HG02798 (cell line): Measurements from ENCODE around the gene BAIAP2.
"Not testable (repeated sequence)": the region's sequence is repeated elsewhere in the genome, so short reads cannot be mapped to it uniquely, and the experiment has no call there.

Experiments used
- ATAC-seq: cut with Tn5 transposase; IDR thresholded peaks from one replicate; pipeline ENCODE4 v1.9.1; 2021; ENCODE audit warnings: mild to moderate bottlenecking; ENCODE audit not compliant: unreplicated experiment, poor library complexity

BAIAP2 gene

DNA sequence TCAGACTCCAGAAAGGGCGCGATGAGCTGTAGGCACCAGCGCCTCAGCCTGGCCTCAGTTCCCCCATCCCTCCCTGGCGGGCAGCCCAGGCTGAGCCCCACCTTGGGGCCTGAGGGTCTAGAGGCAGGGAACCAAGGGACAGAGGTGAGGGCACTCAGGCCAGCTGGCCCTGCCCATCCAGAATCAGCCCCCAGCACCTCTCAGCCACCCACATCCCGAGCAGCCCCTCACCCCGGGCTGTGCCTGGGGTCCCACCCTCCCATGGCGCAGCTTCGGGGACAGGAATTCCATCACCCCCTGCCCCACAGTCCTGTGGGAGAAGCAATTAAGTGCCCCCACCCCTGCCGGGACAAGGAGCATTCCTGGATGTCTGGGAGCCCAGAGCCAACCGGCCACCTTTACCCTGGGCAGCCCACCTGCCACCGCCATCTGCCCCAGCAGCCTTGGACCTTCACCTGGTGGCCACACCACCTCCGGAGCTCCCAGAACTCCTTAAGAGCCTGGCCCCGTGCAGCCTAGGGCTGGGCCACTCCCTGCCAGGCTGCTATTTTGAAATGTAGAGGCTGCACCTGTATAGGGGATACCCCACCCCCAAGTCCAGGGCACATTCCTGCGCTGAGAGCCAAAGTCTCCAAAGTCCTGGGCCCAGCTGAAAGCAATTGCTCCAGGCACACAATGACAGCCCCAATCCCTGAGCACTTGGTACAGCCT lies 96.7 kb downstream of the BAIAP2 start:
- no peak for ATAC-seq

DNA sequence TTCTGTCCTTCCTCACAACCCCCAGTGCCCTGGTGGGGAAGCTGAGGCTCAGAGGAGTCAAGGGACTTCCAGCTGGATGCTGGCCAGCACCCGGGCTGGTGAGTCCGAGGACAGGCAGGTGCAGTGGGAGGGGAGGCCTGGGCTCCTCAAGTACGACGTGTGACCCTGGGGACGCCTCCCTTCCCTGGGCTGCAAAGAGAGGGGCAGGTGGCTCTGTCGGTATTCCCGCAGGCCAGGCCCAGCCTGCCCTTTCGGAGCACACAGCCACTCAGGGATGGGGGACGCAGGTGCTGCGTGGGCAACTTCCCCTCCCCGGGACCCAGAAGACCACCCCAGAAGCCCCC lies 97.2 kb downstream of the BAIAP2 start:
- no peak for ATAC-seq

DNA sequence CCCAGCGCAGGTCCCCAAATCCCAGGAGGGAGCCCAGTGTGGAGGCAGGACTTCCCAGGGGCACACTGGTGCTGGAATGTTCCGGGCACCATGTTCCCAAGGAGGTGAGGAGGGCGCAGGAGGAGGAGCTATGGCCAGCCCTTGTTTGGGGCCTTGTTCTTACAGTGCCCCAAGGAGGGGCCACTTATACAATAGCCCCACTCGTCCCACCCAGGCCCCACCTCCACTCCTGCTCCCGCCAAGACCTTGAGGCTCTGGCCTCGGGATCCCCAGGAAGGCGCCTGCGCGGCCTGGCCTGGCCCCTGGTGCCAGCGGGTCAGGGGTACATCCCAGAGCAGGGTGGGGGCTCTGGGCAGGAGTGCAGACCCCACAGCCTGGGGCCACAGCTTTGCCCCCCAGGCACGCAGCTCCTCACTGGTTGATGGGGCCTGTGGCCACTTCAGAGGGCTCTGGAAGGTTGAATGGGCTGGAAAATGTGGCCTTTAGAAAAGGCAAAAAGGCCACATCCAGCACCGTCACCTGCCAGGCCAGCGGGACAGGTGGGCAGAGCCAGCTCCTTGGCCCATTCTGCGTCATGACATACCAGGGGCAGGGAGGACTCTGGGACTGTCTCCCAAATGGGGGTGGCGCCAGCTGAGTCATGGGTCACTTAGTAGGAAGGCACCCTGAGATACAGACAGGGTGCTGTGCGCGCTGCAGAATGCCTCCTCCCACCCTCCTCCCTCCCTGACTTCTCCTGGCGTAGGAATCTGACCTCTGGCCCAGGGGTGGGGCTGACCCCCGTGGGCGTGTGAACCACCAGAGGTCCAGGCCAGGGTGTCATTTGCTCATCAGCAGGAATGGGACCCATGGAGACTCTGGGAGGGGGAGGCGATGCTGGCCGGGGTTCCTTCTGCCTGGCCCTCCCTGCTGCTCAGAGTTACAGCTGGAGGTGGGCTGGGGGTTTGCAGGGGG lies 98.1 kb downstream of the BAIAP2 start:
- no peak for ATAC-seq

DNA sequence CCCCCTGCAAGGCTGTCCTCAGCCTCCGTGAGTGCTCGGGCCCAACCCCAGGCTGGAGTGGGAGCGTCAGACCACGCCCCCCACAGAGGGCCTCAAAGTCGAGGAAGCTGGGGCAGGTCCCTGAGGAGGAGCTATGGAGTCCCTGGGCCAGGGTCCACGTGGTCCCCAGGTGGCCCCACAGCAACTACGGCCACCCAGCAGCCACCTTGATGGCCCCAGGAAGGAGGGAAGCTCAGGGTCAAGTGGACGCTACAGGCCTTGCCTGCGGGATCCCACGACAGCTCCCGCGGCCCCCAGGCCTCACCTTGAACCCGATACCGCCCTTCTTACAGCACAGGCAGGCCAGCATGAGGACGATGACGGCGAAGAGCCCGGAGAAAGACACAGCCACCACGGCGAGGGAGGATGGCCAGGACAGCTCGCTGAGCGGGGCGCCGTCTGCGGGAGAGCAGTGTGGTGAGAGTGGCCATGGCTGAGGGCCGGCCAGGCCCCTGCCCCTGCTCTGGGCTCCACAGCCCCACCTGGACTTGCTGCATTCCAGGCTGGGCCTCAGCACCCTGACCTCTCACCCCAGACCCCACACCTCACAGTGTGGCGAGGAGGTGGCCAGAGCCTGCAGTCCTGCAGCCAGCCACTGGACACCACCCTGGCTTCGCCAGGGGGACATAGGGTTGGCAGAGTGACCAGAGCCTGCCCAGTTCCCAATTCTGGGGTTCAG lies 99.3 kb downstream of the BAIAP2 start:
- no peak for ATAC-seq

DNA sequence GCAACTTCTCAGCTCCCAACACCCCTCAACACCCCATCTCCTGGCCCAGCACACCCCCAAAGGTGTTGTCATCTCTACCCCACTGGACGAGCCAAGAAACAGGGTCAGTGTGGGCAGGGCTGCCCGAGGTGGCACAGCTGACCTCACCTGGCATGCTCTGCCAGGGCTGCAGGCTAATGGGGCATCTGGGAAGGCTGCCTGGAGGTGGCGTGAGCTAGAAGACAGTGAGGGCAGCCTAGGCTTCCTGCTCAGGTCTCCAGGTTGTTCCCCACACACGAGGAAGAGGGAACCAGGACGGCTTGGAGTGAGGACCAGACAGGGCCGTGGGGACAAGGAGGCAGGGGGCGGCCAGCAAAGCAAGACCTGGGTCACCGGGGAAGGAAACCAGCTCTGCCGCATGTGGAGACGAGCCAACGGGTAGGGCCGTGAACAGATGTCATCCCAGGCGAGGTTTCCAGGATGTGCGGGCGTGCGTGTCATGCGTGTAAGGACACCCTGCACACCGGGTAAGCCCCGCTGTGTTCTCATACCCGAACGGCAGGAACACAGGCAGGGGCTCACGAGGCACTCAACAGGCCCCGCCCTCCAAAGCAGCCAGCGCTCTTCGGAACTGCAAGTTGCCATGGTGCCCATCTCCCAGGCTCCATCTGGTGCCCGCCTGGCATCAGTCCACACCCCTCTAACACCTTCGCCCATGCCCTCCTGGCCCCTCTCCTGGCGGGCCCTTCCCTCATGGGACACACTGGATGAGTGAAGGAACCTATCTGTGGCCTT lies 100.7 kb downstream of the BAIAP2 start:
- ATAC-seq: no peak

DNA sequence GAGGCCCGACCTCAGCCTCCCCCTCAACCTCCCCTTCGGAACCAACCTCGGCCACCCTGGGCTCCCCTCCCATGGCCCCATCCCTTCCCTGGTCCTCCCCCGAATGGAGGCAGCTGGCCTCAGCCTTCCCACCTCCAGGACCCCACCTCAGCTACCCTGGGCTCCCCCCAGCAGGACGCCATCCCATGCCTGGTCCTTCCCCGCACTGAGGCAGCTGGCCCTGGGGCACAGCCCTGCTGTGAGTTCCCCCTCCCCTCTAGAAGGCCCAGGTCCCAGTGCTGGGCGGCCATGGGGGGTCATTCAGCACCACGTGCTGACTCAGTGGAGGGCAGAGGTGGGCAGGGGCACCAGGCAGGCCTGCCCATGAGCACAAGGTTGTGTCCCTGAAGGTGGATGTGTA lies 101.4 kb downstream of the BAIAP2 start:
- no peak for ATAC-seq

DNA sequence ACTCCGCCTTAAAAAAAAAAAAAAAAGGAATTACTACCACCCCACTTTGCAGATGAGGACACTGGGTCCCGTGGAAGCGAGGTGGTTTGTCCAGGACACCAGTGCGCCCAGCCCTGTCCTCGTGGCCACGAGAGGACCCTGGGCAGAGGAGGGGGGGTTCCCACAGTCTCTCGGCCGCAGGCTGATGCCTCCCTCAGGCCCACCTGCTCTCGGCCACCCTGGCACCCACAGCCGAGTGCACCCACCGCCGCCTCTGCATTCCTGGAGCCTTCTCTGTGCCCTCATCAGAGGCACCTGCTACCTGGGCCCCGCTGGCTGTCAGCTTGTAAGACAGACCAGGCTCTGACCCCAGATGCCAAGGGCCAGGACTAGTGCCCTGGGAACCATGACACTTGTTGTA lies 102.3 kb downstream of the BAIAP2 start:
- no peak for ATAC-seq

DNA sequence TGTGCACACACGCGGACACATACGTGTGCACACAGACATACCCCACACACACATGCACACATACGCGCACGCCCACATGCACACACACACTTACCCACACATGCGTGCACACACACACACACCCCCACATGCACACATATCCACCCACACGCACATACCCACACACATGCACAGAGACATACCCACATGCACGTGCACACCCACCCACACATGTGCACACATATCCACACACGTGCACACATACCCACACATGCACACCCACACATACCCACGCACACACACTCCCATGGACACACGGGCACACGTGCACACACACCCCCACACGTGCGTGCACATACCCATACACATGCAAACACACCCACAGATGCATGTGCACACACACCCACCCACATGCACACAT lies 103.1 kb downstream of the BAIAP2 start:
- no peak for ATAC-seq

DNA sequence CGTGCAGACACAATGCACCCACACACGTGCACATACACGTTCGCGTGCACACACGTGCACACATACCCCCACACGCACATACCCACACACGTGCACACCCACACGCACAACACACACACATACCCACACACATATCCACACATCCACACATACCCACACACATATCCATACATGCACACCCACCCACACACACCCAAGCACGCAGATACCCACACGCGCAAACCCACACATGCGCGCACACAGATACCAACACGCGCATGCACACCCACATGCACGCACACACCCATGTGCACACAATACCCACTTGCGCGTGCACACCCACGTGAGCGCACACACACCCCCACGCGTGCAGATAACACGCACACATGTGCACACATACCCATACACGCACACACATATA lies 103.5 kb downstream of the BAIAP2 start:
- ATAC-seq: no peak

DNA sequence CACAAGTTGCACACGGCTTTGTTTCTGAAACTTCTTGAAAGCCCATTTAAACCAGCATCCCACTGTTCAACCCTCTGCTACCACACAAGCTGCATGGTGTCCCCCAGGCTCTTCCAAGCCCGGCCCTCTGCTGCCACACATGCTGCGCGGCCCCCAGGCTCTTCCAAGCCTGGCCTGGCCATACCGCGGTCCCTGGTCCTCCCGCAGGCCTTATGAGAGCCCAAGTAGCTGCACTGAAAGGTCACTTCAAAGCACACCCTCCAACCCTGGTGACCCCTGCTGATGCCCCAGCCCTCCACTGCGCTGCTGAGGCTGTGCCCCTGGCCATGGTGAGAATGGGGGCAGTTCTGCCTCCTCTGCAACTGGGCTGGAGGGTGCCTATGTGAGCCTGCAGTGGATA lies 104.5 kb downstream of the BAIAP2 start:
- ATAC-seq: no peak

DNA sequence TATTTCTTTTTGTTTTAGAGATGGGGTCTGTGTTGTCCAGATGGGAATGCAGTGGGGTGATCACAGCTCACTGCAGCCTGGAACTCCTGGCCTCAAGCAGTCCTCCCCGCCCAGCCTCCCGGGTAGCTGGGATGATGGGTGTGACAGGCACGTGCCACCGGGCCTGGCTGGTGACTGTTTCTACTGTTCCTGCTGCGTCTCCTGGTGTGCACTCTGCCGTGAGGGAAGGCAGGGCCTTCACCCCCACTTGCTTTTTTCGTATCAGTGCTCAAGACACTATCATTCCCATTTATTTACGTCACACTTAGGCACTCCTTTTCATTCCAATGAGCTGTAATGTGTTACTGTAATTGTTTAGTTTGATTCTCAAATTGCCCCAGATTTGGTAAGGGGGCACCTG lies 105.1 kb downstream of the BAIAP2 start:
- ATAC-seq: no peak

DNA sequence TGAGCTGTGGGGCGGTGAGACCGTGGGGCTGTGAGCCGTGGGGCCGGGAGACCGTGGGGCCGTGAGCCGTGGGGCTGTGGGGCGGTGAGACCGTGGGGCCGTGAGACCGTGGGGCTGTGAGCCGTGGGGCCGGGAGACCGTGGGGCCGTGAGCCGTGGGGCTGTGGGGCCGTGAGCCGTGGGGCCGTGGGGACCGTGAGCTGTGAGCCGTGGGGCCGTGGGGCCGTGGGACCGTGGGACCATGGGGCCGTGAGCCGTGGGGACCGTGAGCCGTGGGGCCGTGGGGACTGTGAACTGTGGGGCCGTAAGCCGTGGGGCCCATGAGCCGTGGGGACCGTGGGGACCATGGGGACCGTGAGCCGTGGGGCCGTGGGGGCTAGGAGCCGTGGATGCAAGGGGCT lies 105.7 kb downstream of the BAIAP2 start:
- ATAC-seq: no peak

DNA sequence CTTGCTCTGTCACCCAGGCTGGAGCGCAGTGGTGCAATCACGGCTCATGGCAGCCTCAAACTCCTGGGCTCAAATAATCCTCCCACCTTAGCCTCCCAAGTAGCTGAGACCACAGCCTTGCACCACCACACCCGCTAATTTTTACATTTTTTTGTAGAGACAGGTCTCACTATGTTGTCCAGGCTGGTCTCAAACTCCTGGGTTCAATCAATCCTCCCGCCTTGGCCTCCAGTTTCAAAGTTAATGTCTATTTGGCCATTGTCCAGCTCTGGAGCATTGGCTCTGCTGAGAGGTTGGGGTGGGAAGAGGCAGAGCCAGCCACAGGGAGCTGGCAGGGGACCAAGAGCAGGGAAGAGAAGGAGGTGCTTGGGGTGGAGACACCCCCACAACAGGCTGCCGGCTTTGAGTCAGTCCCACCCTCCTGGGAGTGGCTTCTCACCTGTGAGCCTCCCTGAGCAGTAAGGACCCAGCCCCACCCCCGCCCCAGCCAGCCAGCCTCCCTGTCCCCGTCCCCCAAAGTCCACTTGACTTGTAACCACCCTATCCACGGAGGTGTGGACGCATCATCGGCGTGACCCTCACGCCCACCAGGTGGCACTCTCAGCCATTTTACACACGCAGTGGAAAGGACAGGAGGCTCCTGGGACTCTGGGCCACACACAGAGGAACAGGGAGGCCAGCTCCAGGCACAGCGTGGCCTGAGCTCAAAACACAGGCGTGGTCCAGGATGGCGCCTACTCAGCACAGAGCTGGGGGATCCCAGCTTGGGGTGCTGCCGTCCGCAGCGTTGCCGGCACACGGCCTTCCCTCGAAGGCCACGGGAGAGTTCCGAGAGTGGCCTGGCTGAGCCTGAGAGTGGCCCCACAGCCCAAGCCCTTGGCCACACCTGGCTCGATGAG lies 107.6 kb downstream of the BAIAP2 start:
- ATAC-seq: no peak

DNA sequence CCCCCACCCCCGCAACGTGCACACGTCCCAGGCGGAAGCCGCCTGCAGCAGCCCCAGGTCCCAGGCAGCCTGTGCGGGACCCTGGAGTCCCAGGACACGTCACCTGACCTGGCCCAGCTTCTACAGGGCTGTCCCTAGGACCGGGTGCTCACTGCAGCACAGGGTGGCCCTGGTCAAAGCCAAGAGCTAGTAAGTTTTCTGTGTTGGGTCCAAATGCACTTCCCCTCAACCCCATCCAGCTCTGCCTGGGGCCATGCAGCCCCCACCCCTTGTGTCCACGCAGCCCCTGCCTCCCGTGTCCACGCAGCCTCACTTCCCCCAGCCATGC lies 108.2 kb downstream of the BAIAP2 start:
- no peak for ATAC-seq

DNA sequence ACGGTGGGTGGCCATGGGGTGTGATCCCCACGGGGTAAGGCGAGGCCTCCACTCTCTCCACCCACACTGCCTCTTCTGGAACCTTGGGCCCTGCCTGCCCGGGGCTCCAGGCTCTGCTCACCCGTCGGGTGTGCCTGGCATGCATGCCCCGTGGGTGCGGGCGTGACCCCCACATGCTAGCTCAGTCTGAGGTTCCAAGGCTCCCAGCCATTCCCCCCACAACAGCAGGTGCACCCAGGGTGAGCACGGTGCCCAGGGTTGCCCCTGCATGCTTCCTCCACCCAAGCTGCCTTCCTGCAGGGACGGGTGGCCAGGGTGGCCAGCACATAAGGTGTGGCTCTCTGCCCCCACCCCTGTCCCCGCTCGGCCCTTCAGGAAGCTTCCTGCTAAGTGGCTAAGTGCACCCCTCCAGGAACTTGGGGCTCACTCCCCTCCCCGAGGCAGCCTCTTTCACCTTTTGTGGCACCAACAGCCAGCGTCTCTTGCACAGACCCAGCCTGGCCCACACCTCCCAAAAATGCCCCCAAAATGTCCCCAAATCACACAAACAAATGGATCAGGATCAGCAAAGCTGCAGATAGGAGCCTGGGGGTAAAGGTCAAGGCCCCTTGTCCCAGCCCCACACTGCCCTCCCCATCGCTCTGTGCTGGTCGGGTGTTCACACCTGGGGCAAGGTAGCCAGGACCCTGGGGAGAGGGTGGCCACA lies 108.9 kb downstream of the BAIAP2 start:
- no peak for ATAC-seq

DNA sequence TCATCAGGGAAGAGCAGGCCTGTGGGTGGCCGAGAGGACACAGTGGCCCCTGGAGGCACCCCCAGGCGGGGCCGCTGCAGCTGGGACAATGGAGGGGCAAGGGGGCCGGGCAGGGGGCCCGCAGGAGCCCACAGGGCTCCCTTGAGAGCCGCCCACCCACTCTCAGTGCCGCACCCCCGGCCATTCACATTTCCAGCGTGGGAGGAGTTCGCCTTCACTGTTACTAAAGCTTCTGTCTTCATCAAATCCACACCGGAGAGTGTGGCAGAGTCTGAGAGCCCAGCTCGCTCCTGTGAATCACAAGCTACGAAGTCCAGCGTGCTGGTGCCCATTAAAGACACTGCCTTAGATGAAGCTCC lies 109.5 kb downstream of the BAIAP2 start:
- ATAC-seq: no peak

DNA sequence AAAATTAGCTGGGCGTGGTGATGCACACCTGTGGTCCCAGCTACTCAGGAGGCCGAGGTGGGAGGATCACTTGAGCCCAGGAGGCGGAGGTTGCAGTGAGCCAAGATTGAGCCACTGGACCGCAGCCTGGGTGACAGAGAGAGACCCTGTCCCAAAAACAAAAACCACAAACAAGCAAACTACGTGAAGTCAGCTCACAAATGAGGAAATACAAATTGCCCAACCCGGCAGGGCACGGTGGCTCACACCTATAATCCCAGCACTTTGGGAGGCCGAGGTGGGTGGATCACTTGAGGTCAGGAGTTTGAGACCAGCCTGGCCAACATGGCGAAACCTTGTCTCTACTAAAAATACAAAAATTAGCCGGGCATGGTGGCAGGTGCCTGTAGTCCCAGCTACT lies 111.3 kb downstream of the BAIAP2 start:
- ATAC-seq: not testable (repeated sequence)

DNA sequence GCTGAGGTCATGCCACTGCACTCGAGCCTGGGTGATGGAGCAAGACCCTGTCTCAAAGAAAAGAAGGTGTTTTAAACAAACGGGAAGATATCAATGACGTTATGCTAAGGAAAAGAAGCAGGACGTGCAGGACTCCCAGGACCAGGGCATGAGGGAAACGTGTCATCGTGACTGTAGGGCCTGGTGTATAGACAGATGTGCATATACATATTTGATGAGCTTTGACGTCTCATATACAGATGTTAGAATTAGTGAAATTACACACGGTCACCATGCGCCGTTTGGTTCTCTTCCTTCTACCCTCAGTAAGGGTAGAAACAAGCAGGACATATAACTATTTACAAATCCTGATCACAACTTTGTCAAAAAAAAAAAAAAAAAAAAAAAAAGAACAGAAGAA lies 112.8 kb downstream of the BAIAP2 start:
- no peak for ATAC-seq

DNA sequence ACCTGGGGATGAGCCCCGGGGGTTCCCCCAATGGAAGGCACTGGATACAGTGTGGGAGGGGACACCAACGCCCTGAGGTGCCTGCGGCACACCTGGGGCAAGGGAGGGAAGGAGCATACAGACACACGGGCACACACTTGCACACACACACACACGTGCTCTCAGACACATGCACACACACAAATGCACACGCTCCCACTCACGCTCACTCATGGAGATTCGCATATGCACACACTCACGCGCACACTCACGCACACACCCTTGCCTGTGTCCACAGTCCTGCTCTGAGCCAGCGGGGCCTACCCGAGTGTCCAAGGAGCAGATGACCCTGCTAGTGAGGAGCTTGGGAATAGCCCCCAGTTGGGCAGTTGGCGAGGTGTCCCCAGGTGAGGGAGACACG lies 113.6 kb downstream of the BAIAP2 start:
- no peak for ATAC-seq
